Suprapubic skin (tissue), 4 donors: ENCODE data around the gene TOMM40. TPM values are rescaled to one million over a fixed set of nuclear protein-coding genes. Genes with fewer than 3 reads are reported as not detected.

Experiments used
- DNase-seq, 2 donors: peaks; one replicate each; pipeline ENCODE4 v3.0.0-alpha.2; 2019; ENCODE audit warnings: low spot score in 2 of 2
- H3K27ac ChIP-seq: fragments of 200-600 bp; sonication (generic); one replicate; pipeline ENCODE4 v1.5.1; 2019
- H3K27me3 ChIP-seq: fragments of 200-600 bp; sonication (generic); one replicate; pipeline ENCODE4 v1.5.1; 2019
- H3K36me3 ChIP-seq: fragments of 200-600 bp; sonication (generic); one replicate; pipeline ENCODE4 v1.5.1; 2019
- H3K4me1 ChIP-seq: fragments of 200-600 bp; sonication (generic); one replicate; pipeline ENCODE4 v1.5.1; 2019
- H3K4me3 ChIP-seq: fragments of 200-600 bp; sonication (generic); one replicate; pipeline ENCODE4 v1.5.1; 2019; ENCODE audit warnings: mild to moderate bottlenecking
- H3K9me3 ChIP-seq: fragments of 200-600 bp; sonication (generic); one replicate; pipeline ENCODE4 v1.5.1; 2019
- CTCF ChIP-seq, 2 donors: fragments of 200-600 bp in 1 of 2; fragments of 450-650 bp in 1 of 2; sonication (generic) in 1 of 2; IDR thresholded peaks; one replicate each; pipeline ENCODE4 v1.5.1; 2016 to 2019; ENCODE audit warnings: antibody characterized with exemption in 2 of 2, mild to moderate bottlenecking in 1 of 2, moderate library complexity in 1 of 2
- EP300 ChIP-seq: sonication (generic); formaldehyde crosslinking; IDR thresholded peaks from one replicate; pipeline ENCODE4 v1.6.1; 2017; ENCODE audit warnings: antibody characterized with exemption
- POLR2A ChIP-seq, 2 donors: fragments of 450-650 bp; IDR thresholded peaks; one replicate each; pipeline ENCODE4 v1.6.1; 2017; ENCODE audit warnings: antibody characterized with exemption in 2 of 2, mild to moderate bottlenecking in 2 of 2, moderate library complexity in 2 of 2
- POLR2AphosphoS5 ChIP-seq, 3 donors: sonication (generic); formaldehyde crosslinking; IDR thresholded peaks; one replicate each; pipeline ENCODE4 v1.6.1; 2017; ENCODE audit warnings: antibody characterized with exemption in 3 of 3
- WGBS: methylation state at CpG from one replicate; pipeline ENCODE4 v1.1.5; 2018; 5-methylcytosine and 5-hydroxymethylcytosine counted together
- total RNA-seq, 4 donors: library from RNA; depleted of rRNA; stranded (reverse); fragments of >200 nt; gene quantifications; one replicate each; pipeline ENCODE4 v1.1.0, GENCODE V29; 2016

Gene TOMM40
- total RNA-seq, 4 donors from 2014 or later: 32.7 to 51.9 (median 47.1) TPM

- WGBS: 3% methylated on average over 26 of the region's 47 CpGs
- H3K27me3 ChIP-seq: no peaks in the 10 kb centered on the region
- no peaks in the 10 kb centered on the region for H3K9me3 ChIP-seq
- TF ChIP-seq POLR2A (IDR thresholded peaks at IDR 0.05): peak in 1 of 2 donors; percentile 58
- peak in 1 of 3 donors; percentile 12 for TF ChIP-seq POLR2AphosphoS5 (IDR thresholded peaks at IDR 0.05)
- TF ChIP-seq CTCF (IDR thresholded peaks at IDR 0.05): no peak
- peak overlapping the region; percentile 100 for H3K4me3 ChIP-seq
- H3K36me3 ChIP-seq: no peaks in the 10 kb centered on the region
- peak overlapping the region; percentile 97 for H3K27ac ChIP-seq
- H3K4me1 ChIP-seq: peaks cover 58% of the 10 kb centered on the region
- DNase-seq: peak; percentile 87 to 89
Observed at GRCh38 chr19:44847144-44848035, 43.7 kb upstream of the TOMM40 start.

- peak overlapping the region; percentile 100 for H3K4me3 ChIP-seq
- no peaks in the 10 kb centered on the region for H3K27me3 ChIP-seq
- H3K4me1 ChIP-seq: peaks cover 58% of the 10 kb centered on the region
- peak overlapping the region; percentile 97 for H3K27ac ChIP-seq
- no peaks in the 10 kb centered on the region for H3K36me3 ChIP-seq
- TF ChIP-seq CTCF (IDR thresholded peaks at IDR 0.05) (no peak), POLR2AphosphoS5 (IDR thresholded peaks at IDR 0.05) (no peak)
- peak in 1 of 2 donors; percentile 73 for DNase-seq
- WGBS: 21% methylated on average over 16 of the region's 19 CpGs
- H3K9me3 ChIP-seq: no peaks in the 10 kb centered on the region
Observed at GRCh38 chr19:44848036-44848811, 42.8 kb upstream of the TOMM40 start.

GRCh38 chr19:44848812-44849447, 42.1 kb upstream of the TOMM40 start:
- Histone ChIP-seq H3K27ac (peak overlapping the region; percentile 97), H3K36me3 (peaks cover 3% of the 10 kb centered on the region), H3K4me3 (peak overlapping the region; percentile 100), H3K4me1 (peaks cover 58% of the 10 kb centered on the region), H3K27me3 (no peaks in the 10 kb centered on the region), H3K9me3 (no peaks in the 10 kb centered on the region)
- WGBS: 39% methylated on average over 18 of the region's 18 CpGs
- no peak for TF ChIP-seq CTCF (IDR thresholded peaks at IDR 0.05)
- peak in 1 of 2 donors; percentile 64 for DNase-seq

GRCh38 chr19:44850641-44851109, 40.4 kb upstream of the TOMM40 start:
- no peaks in the 10 kb centered on the region for H3K9me3 ChIP-seq
- WGBS: 57% methylated on average over 7 of the region's 8 CpGs
- H3K4me1 ChIP-seq: peaks cover 44% of the 10 kb centered on the region
- DNase-seq: no peak
- H3K36me3 ChIP-seq: peaks cover 4% of the 10 kb centered on the region
- no peaks in the 10 kb centered on the region for H3K27me3 ChIP-seq
- H3K27ac ChIP-seq: no peak overlapping the region
- no peak for TF ChIP-seq POLR2A (IDR thresholded peaks at IDR 0.05)
- no peak for TF ChIP-seq POLR2AphosphoS5 (IDR thresholded peaks at IDR 0.05)
- TF ChIP-seq CTCF (IDR thresholded peaks at IDR 0.05): no peak
- no peak for TF ChIP-seq EP300
- H3K4me3 ChIP-seq: no peak overlapping the region
